Stimulated activated effector memory CD8-positive, alpha-beta T cell treated with anti-CD3 and anti-CD28 coated beads, Interleukin-12 subunit alpha, Interleukin-12 subunit beta, amount 100 ng/mL, for 72 hours (primary cell): ENCODE measurements around the gene AKR1A1.
A peak's percentile ranks its signal among the peaks of the same experiment; 100 is the strongest.

Experiments used
- ATAC-seq: fragments of 150-1000 bp; cut with Tn5 transposase; 2 replicates; pipeline ENCODE4 v1.10.0; 2021
- DNase-seq, 2 donors: peaks; one replicate each; pipeline ENCODE4 v3.0.0; 2021 to 2022; ENCODE audit warnings: low spot score in 2 of 2
- H3K27ac Mint-ChIP-seq: one replicate; pipeline ENCODE4 v1.8.0; 2022; ENCODE audit warnings: mild to moderate bottlenecking, mixed read lengths
- H3K36me3 Mint-ChIP-seq: one replicate; pipeline ENCODE4 v1.8.0; 2022; ENCODE audit warnings: mild to moderate bottlenecking, mixed read lengths
- H3K4me1 Mint-ChIP-seq: one replicate; pipeline ENCODE4 v1.8.0; 2022; ENCODE audit warnings: mixed read lengths
- H3K4me3 Mint-ChIP-seq: one replicate; pipeline ENCODE4 v1.8.0; 2022; ENCODE audit warnings: mild to moderate bottlenecking, mixed read lengths
- H3K9me3 Mint-ChIP-seq: one replicate; pipeline ENCODE4 v1.8.0; 2022; ENCODE audit warnings: mixed read lengths

The AKR1A1 gene

DNA sequence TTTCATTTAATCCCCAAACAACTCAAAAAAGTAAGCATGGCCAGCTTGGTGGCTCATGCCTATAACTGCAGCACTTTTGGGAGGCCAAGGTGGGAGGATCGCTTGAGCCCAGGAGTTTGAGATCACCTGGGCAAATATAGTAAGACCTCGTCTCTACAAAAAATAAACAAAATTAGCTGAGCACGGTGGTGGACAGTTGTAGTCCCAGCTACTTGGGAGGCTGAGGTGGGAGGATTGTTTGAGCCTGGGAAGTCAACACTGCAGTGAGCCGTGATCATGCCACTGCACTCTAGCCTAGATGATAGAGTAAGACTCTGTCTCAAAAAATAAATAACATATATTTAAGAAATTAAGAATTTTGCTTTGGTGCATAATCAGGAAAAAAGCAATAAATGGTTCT is 6.1 kb upstream of the AKR1A1 start:
- DNase-seq, result no peak
- H3K4me1 Mint-ChIP-seq, result peaks cover 31% of the 10 kb centered on the region
- peak overlapping the region; percentile 51 for H3K4me3 Mint-ChIP-seq
- H3K27ac Mint-ChIP-seq, result peak overlapping the region; percentile 56
- H3K9me3 Mint-ChIP-seq, result no peaks in the 10 kb centered on the region
- peaks cover 6% of the 10 kb centered on the region for H3K36me3 Mint-ChIP-seq
- no peak for ATAC-seq

DNA sequence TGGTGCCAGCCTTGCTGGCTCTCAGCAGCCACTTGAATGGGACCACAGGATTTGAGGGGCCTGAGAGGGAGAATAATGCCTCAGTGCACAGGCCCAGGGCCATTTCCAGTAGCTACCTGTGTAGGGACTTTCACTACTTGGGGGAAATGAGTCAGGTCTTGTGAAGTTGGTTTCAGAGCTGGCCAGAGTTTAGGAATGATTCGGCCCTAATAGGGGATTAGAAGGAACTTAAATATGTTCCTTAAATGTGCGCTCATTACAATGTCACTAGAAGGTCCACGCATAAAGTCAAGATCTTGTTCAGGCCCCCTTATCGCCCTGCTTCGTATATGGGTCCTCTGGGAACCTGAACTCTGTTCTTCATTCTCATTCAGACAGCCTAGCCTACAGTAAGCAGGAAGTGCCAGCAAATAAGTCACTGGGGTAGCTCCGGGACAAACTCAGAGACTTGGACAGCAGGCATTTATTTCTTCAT is 5.6 kb upstream of the AKR1A1 start:
- DNase-seq, result no peak
- no peak overlapping the region for H3K4me3 Mint-ChIP-seq
- H3K27ac Mint-ChIP-seq, result peak overlapping the region; percentile 56

DNA sequence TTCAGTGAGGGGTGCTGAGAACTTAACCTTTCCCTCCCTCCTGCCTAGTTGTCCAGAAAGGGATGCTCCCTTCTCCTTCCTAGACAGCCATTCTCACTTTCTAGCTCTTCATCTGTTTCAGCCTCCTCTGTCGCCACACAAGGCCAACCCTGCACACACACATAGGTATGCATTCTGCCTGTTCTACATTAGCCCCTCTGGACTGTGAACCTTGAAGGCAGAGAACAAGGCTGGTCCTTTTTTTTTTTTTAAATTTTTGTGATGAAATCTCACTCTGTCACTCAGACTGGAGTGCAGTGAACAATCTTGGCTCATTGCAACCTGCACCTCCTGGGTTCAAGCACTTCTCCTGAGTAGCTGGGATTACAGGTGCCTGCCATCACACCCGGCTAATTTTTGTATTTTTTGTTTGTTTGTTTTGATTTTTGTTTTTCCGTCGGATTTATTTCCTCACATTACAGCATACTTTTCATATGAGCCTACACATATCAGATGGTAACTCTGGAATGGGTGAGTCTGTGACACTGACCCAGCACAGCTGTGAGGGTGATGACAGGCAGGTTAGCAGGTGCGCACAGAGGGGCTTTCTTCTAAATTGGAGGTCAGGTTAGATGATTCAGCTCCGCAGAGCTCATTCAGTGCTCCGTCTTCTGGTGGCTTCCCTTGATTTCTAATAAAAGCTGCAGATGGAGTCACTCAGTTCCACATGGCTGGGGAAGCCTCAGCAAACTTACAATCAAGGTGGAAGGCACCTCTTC is 4.9 kb upstream of the AKR1A1 start:
- Mint-ChIP-seq H3K9me3 (no peaks in the 10 kb centered on the region), H3K4me1 (peaks cover 36% of the 10 kb centered on the region), H3K36me3 (peaks cover 6% of the 10 kb centered on the region), H3K27ac (peak overlapping the region; percentile 56), H3K4me3 (no peak overlapping the region)
- ATAC-seq (no peak), DNase-seq (no peak)

More for the DNA sequence above, 5.6 kb upstream of the AKR1A1 start:
- Mint-ChIP-seq H3K36me3 (peaks cover 6% of the 10 kb centered on the region), H3K9me3 (no peaks in the 10 kb centered on the region), H3K4me1 (peaks cover 31% of the 10 kb centered on the region)
- ATAC-seq, result peak; percentile 71

DNA sequence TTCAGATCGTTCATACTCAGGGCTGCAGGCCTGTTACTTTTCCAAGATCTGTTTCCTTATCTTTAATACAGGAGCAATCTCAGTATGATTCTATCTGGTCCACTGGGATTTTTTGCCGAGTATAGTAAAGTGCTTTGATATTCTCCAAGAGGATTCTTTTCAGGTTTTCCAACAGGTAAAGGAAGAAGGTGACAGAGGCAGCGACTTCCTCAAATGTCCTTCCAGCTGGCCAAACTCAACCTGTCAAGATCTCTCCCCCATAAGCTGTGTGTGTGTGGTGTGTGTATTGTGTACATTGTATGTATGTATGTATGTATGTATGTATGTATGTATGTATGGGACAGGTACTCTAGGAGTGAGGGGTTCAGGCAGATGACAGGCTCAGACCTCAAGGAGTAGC is 1.1 kb downstream of the AKR1A1 start:
- peak overlapping the region; percentile 93 for H3K4me3 Mint-ChIP-seq
- DNase-seq (no peak), ATAC-seq (no peak)
- peaks cover 22% of the 10 kb centered on the region for H3K4me1 Mint-ChIP-seq
- H3K36me3 Mint-ChIP-seq, result peaks cover 48% of the 10 kb centered on the region
- H3K9me3 Mint-ChIP-seq, result no peaks in the 10 kb centered on the region
- H3K27ac Mint-ChIP-seq, result peak overlapping the region; percentile 90

DNA sequence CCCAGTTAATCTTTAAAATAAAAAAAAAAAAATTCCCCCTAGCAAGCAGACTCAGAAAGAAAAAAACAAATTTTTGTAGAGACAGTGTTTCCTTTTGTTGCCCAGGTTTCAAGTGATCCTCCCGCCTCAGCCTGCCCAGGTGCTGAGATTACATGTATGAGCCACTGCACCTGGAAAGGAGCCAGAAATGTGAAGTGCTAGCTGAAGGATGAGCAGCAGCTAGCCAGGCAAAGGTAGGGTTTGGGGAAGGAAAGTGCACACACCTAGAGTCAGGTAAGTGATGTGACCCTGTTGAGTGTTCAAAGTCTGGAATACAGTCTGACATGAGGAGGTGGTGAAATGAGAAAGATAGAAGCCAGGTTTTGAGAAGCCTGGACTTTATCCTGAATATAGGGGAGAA is 1.7 kb downstream of the AKR1A1 start:
- H3K27ac Mint-ChIP-seq, result peak overlapping the region; percentile 15
- peak overlapping the region; percentile 93 for H3K4me3 Mint-ChIP-seq
- H3K36me3 Mint-ChIP-seq, result peaks cover 51% of the 10 kb centered on the region
- H3K4me1 Mint-ChIP-seq, result peaks cover 24% of the 10 kb centered on the region
- DNase-seq (no peak), ATAC-seq (no peak)
- no peaks in the 10 kb centered on the region for H3K9me3 Mint-ChIP-seq

DNA sequence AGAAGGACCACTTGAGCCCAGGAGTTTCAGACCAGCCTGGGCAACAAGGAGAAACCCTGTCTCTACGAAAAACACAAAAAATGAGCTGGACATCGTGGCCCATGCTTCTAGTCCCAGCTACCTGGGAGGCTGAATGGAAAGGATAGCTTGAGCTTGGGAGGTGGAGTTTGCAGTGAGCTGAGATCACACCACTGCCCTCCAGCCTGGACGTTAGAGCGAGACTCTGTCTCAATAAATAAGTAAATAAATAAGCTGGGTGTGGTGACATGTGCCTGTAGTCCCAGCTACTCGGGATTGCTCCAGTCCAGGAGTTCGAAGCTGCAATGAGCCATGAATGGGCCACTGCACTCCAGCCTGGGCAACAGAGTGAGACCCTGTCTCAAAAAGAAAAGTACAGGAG is 3.6 kb downstream of the AKR1A1 start:
- H3K36me3 Mint-ChIP-seq, result peaks cover 62% of the 10 kb centered on the region
- H3K9me3 Mint-ChIP-seq, result no peaks in the 10 kb centered on the region
- H3K4me3 Mint-ChIP-seq, result no peak overlapping the region
- ATAC-seq (no peak), DNase-seq (no peak)
- H3K4me1 Mint-ChIP-seq, result peaks cover 28% of the 10 kb centered on the region
- no peak overlapping the region for H3K27ac Mint-ChIP-seq

DNA sequence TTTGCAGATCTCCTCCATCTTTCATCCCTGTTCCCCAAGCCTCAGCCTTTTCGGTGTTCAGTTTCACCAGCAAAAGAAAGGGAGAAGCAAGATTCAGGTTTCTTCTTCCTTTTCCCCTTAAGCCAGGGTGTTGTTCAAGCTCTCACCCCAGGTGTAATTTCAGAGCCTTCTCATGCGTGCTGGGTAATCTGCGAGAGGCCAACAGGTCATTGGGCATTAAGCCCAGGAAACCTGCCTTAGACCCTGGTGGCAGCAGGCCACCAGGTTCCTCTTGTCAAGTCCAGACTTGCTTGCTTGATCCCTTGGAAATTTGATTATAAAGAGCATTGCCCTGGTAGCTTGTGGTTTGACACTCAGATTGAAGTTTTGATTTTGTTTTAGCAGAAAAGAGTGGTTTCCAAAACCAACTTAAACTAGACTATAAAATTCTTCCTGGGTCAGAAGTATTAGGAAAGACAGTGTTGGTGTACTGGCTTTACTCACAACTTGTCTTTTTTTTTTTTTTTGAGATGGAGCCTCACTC is 6.9 kb downstream of the AKR1A1 start:
- Mint-ChIP-seq H3K4me1 (peaks cover 9% of the 10 kb centered on the region), H3K4me3 (no peak overlapping the region), H3K36me3 (peaks cover 87% of the 10 kb centered on the region), H3K9me3 (no peaks in the 10 kb centered on the region), H3K27ac (peak overlapping the region; percentile 76)
- ATAC-seq (no peak), DNase-seq (no peak)

DNA sequence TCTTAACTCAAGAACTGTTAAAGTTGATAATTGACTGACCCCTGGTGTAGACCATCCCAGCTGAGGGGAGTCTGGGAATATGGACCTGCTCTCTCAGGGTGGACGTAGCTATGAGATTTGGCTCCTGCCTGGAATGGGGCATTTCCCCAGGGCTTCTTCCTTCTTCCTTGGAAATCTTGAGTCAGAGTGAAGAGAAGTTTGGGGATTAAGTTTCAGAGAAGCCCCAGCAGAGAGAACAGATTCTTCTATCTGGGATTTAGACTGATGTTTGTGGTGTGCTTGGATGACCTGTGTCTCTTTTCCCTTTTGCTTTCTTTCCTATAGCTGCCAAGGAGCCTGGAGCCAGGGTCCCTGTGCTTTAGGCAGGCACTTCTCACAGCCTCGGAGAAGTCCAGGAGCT is 13.2 kb downstream of the AKR1A1 start:
- no peak for ATAC-seq
- H3K4me1 Mint-ChIP-seq, result no peaks in the 10 kb centered on the region
- no peaks in the 10 kb centered on the region for H3K9me3 Mint-ChIP-seq
- DNase-seq, result no peak
- H3K4me3 Mint-ChIP-seq, result no peak overlapping the region
- no peak overlapping the region for H3K27ac Mint-ChIP-seq
- H3K36me3 Mint-ChIP-seq, result peaks cover 99% of the 10 kb centered on the region

DNA sequence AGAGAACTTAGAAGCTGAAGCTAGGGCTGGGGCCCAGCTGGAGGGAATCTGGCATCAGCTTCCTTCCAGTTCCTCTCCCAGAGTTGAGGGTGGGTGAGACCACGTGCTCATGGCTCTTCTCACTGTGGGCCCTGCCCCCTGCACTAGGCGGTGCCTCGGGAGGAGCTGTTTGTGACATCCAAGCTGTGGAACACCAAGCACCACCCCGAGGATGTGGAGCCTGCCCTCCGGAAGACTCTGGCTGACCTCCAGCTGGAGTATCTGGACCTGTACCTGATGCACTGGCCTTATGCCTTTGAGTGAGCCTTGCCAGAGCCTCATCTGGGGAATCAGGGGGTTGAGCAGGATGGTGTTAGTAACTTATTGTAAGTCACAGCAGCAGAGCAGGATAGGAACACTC is 16.1 kb downstream of the AKR1A1 start:
- H3K4me3 Mint-ChIP-seq, result no peak overlapping the region
- H3K4me1 Mint-ChIP-seq, result peaks cover 6% of the 10 kb centered on the region
- DNase-seq, result no peak
- no peaks in the 10 kb centered on the region for H3K9me3 Mint-ChIP-seq
- H3K36me3 Mint-ChIP-seq, result peaks cover 87% of the 10 kb centered on the region
- no peak for ATAC-seq
- H3K27ac Mint-ChIP-seq, result no peak overlapping the region

DNA sequence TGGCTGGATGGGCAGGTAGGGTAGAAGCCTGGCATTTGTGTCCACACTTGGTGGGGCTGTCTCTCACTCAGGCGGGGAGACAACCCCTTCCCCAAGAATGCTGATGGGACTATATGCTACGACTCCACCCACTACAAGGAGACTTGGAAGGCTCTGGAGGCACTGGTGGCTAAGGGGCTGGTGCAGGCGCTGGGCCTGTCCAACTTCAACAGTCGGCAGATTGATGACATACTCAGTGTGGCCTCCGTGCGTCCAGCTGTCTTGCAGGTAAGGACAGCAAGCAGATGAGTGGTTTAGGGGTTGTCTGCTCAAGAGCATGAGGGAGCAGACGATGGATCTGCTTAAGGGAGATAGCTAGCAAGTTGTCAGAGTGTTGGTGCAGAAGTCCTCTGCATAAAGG is 17.3 kb downstream of the AKR1A1 start:
- Mint-ChIP-seq H3K4me1 (peaks cover 6% of the 10 kb centered on the region), H3K36me3 (peaks cover 80% of the 10 kb centered on the region), H3K4me3 (no peak overlapping the region), H3K9me3 (no peaks in the 10 kb centered on the region), H3K27ac (no peak overlapping the region)
- DNase-seq (no peak), ATAC-seq (no peak)

DNA sequence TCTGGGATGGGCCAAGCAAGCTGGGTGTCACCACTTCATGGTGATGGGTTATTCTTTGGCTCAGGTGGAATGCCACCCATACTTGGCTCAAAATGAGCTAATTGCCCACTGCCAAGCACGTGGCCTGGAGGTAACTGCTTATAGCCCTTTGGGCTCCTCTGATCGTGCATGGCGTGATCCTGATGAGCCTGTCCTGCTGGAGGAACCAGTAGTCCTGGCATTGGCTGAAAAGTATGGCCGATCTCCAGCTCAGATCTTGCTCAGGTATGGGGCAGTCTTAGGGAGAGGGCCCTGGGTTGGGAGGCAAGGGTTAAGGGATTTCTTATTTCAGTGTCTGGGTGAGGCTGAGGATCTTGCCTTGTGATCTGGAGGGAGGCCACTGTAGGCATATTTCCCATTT is 17.8 kb downstream of the AKR1A1 start:
- no peaks in the 10 kb centered on the region for H3K9me3 Mint-ChIP-seq
- no peak for DNase-seq
- H3K4me3 Mint-ChIP-seq, result no peak overlapping the region
- H3K4me1 Mint-ChIP-seq, result peaks cover 6% of the 10 kb centered on the region
- peaks cover 75% of the 10 kb centered on the region for H3K36me3 Mint-ChIP-seq
- H3K27ac Mint-ChIP-seq, result no peak overlapping the region
- ATAC-seq, result no peak

DNA sequence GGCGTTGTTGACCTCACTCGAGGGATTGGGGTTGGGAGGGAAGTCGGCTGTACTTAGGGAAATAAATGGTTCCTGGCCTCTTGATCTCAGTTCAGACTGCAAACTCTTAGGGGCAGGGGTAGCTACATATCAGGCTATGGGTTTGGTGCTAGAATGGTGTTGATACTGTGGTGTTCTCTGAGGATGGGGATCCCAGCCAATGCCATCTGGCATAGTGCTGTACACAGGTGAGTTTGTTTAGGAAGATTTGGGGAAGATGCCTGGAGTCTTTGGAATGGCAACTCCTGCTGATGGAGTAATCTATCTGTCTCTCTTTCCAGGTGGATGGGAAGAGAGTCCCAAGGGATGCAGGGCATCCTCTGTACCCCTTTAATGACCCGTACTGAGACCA is 18.9 kb downstream of the AKR1A1 start:
- no peak for DNase-seq
- Mint-ChIP-seq H3K27ac (peak overlapping the region; percentile 32), H3K36me3 (peaks cover 64% of the 10 kb centered on the region), H3K9me3 (no peaks in the 10 kb centered on the region), H3K4me1 (peaks cover 6% of the 10 kb centered on the region), H3K4me3 (no peak overlapping the region)
- ATAC-seq, result no peak

DNA sequence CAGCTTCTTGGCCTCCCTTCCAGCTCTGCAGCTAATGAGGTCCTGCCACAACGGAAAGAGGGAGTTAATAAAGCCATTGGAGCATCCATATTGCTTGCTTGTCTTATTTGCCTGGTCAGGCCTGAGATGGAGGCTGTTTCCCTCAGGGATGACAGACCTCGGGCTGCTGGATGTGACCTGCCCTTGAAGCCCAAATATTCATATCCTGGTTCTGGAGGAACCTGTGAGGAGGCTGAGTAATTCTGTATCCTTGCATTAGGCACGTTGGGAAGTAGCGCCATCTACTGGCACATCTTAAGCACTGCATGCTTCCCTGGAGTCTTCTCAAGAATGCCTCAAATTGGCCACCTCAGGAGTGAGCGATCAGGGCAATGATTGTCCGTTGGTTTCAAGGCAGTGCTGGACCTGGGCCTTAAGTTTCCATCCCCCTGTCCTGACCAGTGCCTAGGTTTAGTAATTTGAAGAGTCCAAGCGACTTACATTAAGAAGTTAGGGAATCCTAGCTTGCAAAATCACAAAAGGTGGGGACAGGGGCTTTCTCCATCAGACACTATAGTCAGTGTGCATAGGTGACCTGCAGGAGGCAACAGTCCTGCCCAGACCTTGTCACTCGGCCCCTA is 19.4 kb downstream of the AKR1A1 start:
- H3K9me3 Mint-ChIP-seq, result no peaks in the 10 kb centered on the region
- peaks cover 6% of the 10 kb centered on the region for H3K4me1 Mint-ChIP-seq
- H3K4me3 Mint-ChIP-seq, result no peak overlapping the region
- DNase-seq, result peak; percentile 52 to 82
- peak overlapping the region; percentile 32 for H3K27ac Mint-ChIP-seq
- ATAC-seq, result peak; percentile 93
- H3K36me3 Mint-ChIP-seq, result peaks cover 59% of the 10 kb centered on the region

DNA sequence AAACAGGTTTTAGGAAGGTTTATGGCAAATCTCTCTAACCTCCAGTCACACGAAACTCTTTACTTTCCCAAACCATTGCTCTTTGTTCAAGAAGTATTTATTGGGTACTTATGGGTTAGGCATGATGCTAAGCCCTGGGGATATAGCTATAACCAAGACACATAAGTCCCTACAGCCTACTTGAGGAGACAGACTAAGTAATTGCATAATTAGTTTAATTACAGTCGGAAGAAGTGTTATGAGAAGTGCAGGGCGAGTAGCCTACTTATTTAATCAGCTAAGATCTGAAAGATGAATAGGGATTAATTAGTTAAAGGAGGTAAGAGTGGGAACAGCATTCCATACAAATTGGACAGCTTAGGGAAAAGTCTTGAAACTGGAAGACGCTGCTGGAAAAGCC is 20.0 kb downstream of the AKR1A1 start:
- no peak overlapping the region for H3K4me3 Mint-ChIP-seq
- H3K27ac Mint-ChIP-seq, result peak overlapping the region; percentile 32
- ATAC-seq, result no peak
- H3K4me1 Mint-ChIP-seq, result peaks cover 6% of the 10 kb centered on the region
- DNase-seq, result no peak
- peaks cover 53% of the 10 kb centered on the region for H3K36me3 Mint-ChIP-seq
- no peaks in the 10 kb centered on the region for H3K9me3 Mint-ChIP-seq

DNA sequence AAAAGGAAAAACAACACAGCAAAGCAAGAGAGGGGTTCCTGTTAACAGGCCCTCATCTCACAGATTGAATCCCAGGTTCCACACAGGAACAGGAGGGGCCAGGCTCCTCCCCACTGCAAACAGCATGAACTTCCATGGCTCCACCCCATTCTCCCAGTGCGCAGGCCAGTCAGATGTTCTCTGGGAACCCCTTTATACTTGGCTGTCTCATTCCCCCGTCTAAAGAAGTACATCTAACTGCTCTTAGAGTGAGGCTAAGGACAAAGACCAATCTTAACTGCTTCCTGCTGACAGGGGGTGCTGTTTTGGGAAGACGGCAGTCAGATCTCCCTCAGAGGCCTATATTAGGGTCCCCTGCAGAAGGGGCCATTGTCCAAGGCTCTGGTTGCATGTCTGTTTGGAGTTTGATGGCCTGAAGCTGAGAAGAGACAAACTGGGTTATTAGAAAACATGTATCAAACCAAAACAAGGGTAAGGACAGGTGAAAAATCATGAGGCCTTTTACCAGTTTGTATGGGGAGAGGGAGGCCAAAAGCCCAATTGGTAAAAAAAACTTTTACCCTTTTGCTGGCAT is 22.7 kb downstream of the AKR1A1 start:
- no peaks in the 10 kb centered on the region for H3K9me3 Mint-ChIP-seq
- DNase-seq (no peak), ATAC-seq (no peak)
- H3K4me1 Mint-ChIP-seq, result peaks cover 6% of the 10 kb centered on the region
- no peak overlapping the region for H3K27ac Mint-ChIP-seq
- peaks cover 26% of the 10 kb centered on the region for H3K36me3 Mint-ChIP-seq
- no peak overlapping the region for H3K4me3 Mint-ChIP-seq
